GM23338 (cell line): ENCODE data around the gene DENND1B. TPM values are rescaled to one million over a fixed set of nuclear protein-coding genes. Genes with fewer than 3 reads are reported as not detected.
"Not testable (repeated sequence)": the region's sequence is repeated elsewhere in the genome, so short reads cannot be mapped to it uniquely, and the experiment has no call there.

Source experiments
- ATAC-seq: fragments of 200-7000 bp; cut with Tn5 transposase; 3 replicates; pipeline ENCODE4 v1.9.1; 2020
- DNase-seq: peaks from one replicate; pipeline ENCODE4 v3.0.0-alpha.2; 2015; ENCODE audit warnings: low spot score
- H2AFZ ChIP-seq: fragments of 200-600 bp; sonication (generic); 2 replicates; pipeline ENCODE4 v1.8.0; 2016; ENCODE audit warnings: antibody characterized with exemption, mild to moderate bottlenecking, moderate library complexity
- H3F3A ChIP-seq: fragments of 200-600 bp; sonication (generic); replicated peaks from 2 replicates; pipeline ENCODE4 v1.8.0; 2017; ENCODE audit warnings: antibody characterized with exemption, mixed run types, low read depth
- H3K27ac ChIP-seq: fragments of 200-600 bp; sonication (generic); 2 replicates; pipeline ENCODE4 v1.6.1; 2016; ENCODE audit warnings: low read depth
- H3K27me3 ChIP-seq: fragments of 200-600 bp; sonication (generic); 2 replicates; pipeline ENCODE4 v1.8.0; 2016; ENCODE audit warnings: mild to moderate bottlenecking, mixed run types, moderate library complexity; ENCODE audit not compliant: insufficient read depth
- H3K36me3 ChIP-seq: fragments of 200-600 bp; sonication (generic); 2 replicates; pipeline ENCODE4 v1.8.0; 2016; ENCODE audit warnings: mild to moderate bottlenecking; ENCODE audit not compliant: insufficient read depth
- H3K4me1 ChIP-seq: fragments of 200-600 bp; sonication (generic); 2 replicates; pipeline ENCODE4 v1.8.0; 2016; ENCODE audit warnings: mild to moderate bottlenecking, moderate library complexity; ENCODE audit not compliant: insufficient read depth
- H3K4me2 ChIP-seq: fragments of 200-600 bp; sonication (generic); 2 replicates; pipeline ENCODE4 v1.7.1; 2017; ENCODE audit warnings: mixed run types
- H3K4me3 ChIP-seq: fragments of 200-600 bp; sonication (generic); 2 replicates; pipeline ENCODE4 v1.6.1; 2016; ENCODE audit warnings: mixed run types
- H3K79me2 ChIP-seq: fragments of 200-600 bp; sonication (generic); replicated peaks from 2 replicates; pipeline ENCODE4 v1.8.0; 2017; ENCODE audit warnings: mild to moderate bottlenecking; ENCODE audit not compliant: insufficient read depth
- H3K9me2 ChIP-seq: fragments of 200-600 bp; sonication (generic); 2 replicates; pipeline ENCODE4 v1.8.0; 2017; ENCODE audit not compliant: insufficient read depth
- H4K20me1 ChIP-seq: fragments of 200-600 bp; sonication (generic); replicated peaks from 2 replicates; pipeline ENCODE4 v1.8.0; 2017; ENCODE audit warnings: mild to moderate bottlenecking; ENCODE audit not compliant: insufficient read depth
- H3K27ac Mint-ChIP-seq: 2 replicates; pipeline ENCODE4 v1.8.0; 2020; ENCODE audit warnings: inconsistent platforms, mild to moderate bottlenecking, moderate library complexity, mixed read lengths
- H3K27me3 Mint-ChIP-seq: 3 replicates; pipeline ENCODE4 v1.8.0; 2022; ENCODE audit warnings: low read depth, mild to moderate bottlenecking, moderate library complexity, mixed read lengths, inconsistent platforms; ENCODE audit not compliant: insufficient read depth, poor library complexity
- H3K36me3 Mint-ChIP-seq: 3 replicates; pipeline ENCODE4 v1.8.0; 2021; ENCODE audit warnings: low read depth, mild to moderate bottlenecking, inconsistent platforms, moderate library complexity, mixed read lengths
- H3K4me1 Mint-ChIP-seq: 3 replicates; pipeline ENCODE4 v1.8.0; 2020; ENCODE audit warnings: mild to moderate bottlenecking, inconsistent platforms, mixed read lengths
- H3K4me3 Mint-ChIP-seq: 3 replicates; pipeline ENCODE4 v1.8.0; 2021; ENCODE audit warnings: moderate library complexity, mild to moderate bottlenecking, inconsistent platforms, mixed read lengths
- H3K9me3 Mint-ChIP-seq: 3 replicates; pipeline ENCODE4 v1.8.0; 2020; ENCODE audit warnings: moderate library complexity, mild to moderate bottlenecking, inconsistent platforms, mixed read lengths
- ETS1 ChIP-seq: IDR thresholded peaks from 2 replicates; pipeline ENCODE4 v1.6.1; 2016; ENCODE audit warnings: antibody characterized with exemption
- EZH2 ChIP-seq: fragments of 200-600 bp; sonication (generic); IDR thresholded peaks from one replicate; pipeline ENCODE4 v1.8.0; 2017; ENCODE audit warnings: antibody characterized with exemption, mild to moderate bottlenecking, low read depth; ENCODE audit not compliant: unreplicated experiment
- NANOG ChIP-seq: IDR thresholded peaks from 2 replicates; pipeline ENCODE4 v1.6.1; 2016; ENCODE audit warnings: antibody characterized with exemption, borderline replicate concordance
- REST ChIP-seq: IDR thresholded peaks from one replicate; pipeline ENCODE4 v1.6.1; 2018; ENCODE audit warnings: antibody characterized with exemption; ENCODE audit not compliant: unreplicated experiment
- STAT1 ChIP-seq: IDR thresholded peaks from one replicate; pipeline ENCODE4 v1.6.1; 2016; ENCODE audit warnings: antibody characterized with exemption; ENCODE audit not compliant: unreplicated experiment
- ZNF331 ChIP-seq: fragments of 250-450 bp; sonication (Bioruptor Pico); IDR thresholded peaks from 2 replicates; pipeline ENCODE4 v1.5.0; 2020; ENCODE audit warnings: low read depth, mild to moderate bottlenecking, moderate library complexity
- polyA plus RNA-seq: library from polyadenylated mRNA; unstranded; fragments of >200 nt; fragmentation: Nextera tagmentation; extraction: Ambion mirVana; gene quantifications from 2 replicates; pipeline ENCODE4 v1.2.1, GENCODE V29; 2016
- total RNA-seq: library from RNA; depleted of rRNA; stranded (reverse); fragments of >200 nt; shearing (Covaris generic); gene quantifications from 2 replicates; pipeline ENCODE4 v1.2.3, GENCODE V29; 2014

The DENND1B gene
- total and polyA plus RNA-seq, 2 experiments from 2014 or later, result 4.3 to 5.2 TPM

GRCh38 chr1:197705941-197706340, 69.3 kb downstream of the DENND1B start:
- Histone ChIP-seq H3K27ac (no peak overlapping the region), H2AFZ (no peak overlapping the region), H3K79me2 (no peaks in the 10 kb centered on the region), H3K4me3 (no peak overlapping the region), H4K20me1 (no peaks in the 10 kb centered on the region), H3F3A (no peaks in the 10 kb centered on the region), H3K9me2 (no peaks in the 10 kb centered on the region), H3K4me2 (no peak overlapping the region), H3K4me1 (no peaks in the 10 kb centered on the region), H3K27me3 (no peaks in the 10 kb centered on the region), H3K36me3 (no peaks in the 10 kb centered on the region)
- Mint-ChIP-seq H3K27ac (no peak overlapping the region), H3K4me3 (no peak overlapping the region), H3K27me3 (peaks cover 3% of the 10 kb centered on the region), H3K9me3 (peaks cover 6% of the 10 kb centered on the region; the same call in 2 of the 3 replicates), H3K36me3 (peaks cover 7% of the 10 kb centered on the region; the same call in 2 of the 3 replicates), H3K4me1 (peaks cover 7% of the 10 kb centered on the region; the same call in 1 of the 3 replicates)
- ATAC-seq, result no peak
- no peak for DNase-seq
- TF ChIP-seq REST, result no peak
- TF ChIP-seq NANOG, result no peak

- peaks cover 14% of the 10 kb centered on the region; the same call in 2 of the 3 replicates for H3K9me3 Mint-ChIP-seq
- not testable (repeated sequence) for H3F3A ChIP-seq, H3K27me3 ChIP-seq, H3K9me2 ChIP-seq, H3K4me1 ChIP-seq, H2AFZ ChIP-seq, H3K4me2 ChIP-seq, DNase-seq, H3K4me3 ChIP-seq, H4K20me1 ChIP-seq, ATAC-seq, H3K4me1 Mint-ChIP-seq, H3K27ac ChIP-seq, H3K27ac Mint-ChIP-seq, H3K36me3 ChIP-seq, H3K79me2 ChIP-seq, H3K4me3 Mint-ChIP-seq, H3K27me3 Mint-ChIP-seq
- peaks cover 15% of the 10 kb centered on the region; the same call in 2 of the 3 replicates for H3K36me3 Mint-ChIP-seq
Observed at GRCh38 chr1:197700688-197701087, 74.6 kb downstream of the DENND1B start.

GRCh38 chr1:197696372-197696771, 78.9 kb downstream of the DENND1B start:
- H3K4me2 ChIP-seq, result no peak overlapping the region
- no peak overlapping the region for H3K4me3 ChIP-seq
- no peaks in the 10 kb centered on the region for H4K20me1 ChIP-seq
- peaks cover 15% of the 10 kb centered on the region; the same call in 2 of the 3 replicates for H3K36me3 Mint-ChIP-seq
- H3K36me3 ChIP-seq, result no peaks in the 10 kb centered on the region
- no peaks in the 10 kb centered on the region for H3K79me2 ChIP-seq
- no peaks in the 10 kb centered on the region for H3K9me2 ChIP-seq
- H3K27me3 Mint-ChIP-seq, result peaks cover 2% of the 10 kb centered on the region
- ATAC-seq (no peak), DNase-seq (no peak)
- no peaks in the 10 kb centered on the region for H3K4me1 ChIP-seq
- H3K4me3 Mint-ChIP-seq, result no peak overlapping the region
- H3K9me3 Mint-ChIP-seq, result peaks cover 14% of the 10 kb centered on the region; the same call in 2 of the 3 replicates
- H3K4me1 Mint-ChIP-seq, result peaks cover 4% of the 10 kb centered on the region; the same call in 2 of the 3 replicates
- no peaks in the 10 kb centered on the region for H3F3A ChIP-seq
- H3K27ac Mint-ChIP-seq, result no peak overlapping the region
- no peak overlapping the region for H2AFZ ChIP-seq
- no peak overlapping the region for H3K27ac ChIP-seq
- no peaks in the 10 kb centered on the region for H3K27me3 ChIP-seq
- no peak for TF ChIP-seq ZNF331
- TF ChIP-seq ETS1, result no peak
- no peak for TF ChIP-seq STAT1
- no peak for TF ChIP-seq EZH2
